BLaER1 treated with 17β-estradiol and CSF1 and Interleukin-3, amounts not matched to agents 10 nM and 100 nM (cell line): ENCODE measurements around the gene DRD5.

Experiments used
- H3K27ac ChIP-seq, 11 experiments: shearing (Covaris generic); formaldehyde crosslinking; 2 replicates each; pipeline ENCODE4 v1.8.1; 2022
- H3K27me3 ChIP-seq, 11 experiments: shearing (Covaris generic); formaldehyde crosslinking; 2 replicates each; pipeline ENCODE4 v1.8.1; 2022
- H3K36me3 ChIP-seq, 11 experiments: shearing (Covaris generic); formaldehyde crosslinking; 2 replicates each; pipeline ENCODE4 v1.8.1; 2022
- H3K4me1 ChIP-seq, 10 experiments: shearing (Covaris generic); formaldehyde crosslinking; 2 replicates each; pipeline ENCODE4 v1.8.1; 2022
- H3K4me2 ChIP-seq, 11 experiments: shearing (Covaris generic); formaldehyde crosslinking; 2 replicates each; pipeline ENCODE4 v1.8.1; 2022
- H3K4me3 ChIP-seq, 10 experiments: shearing (Covaris generic); formaldehyde crosslinking; 2 replicates each; pipeline ENCODE4 v1.8.1; 2022
- H3K9ac ChIP-seq, 11 experiments: shearing (Covaris generic); formaldehyde crosslinking; 2 replicates each; pipeline ENCODE4 v1.8.1; 2022
- H3K9me3 ChIP-seq, 11 experiments: shearing (Covaris generic); formaldehyde crosslinking; replicated peaks in 1 of 11; 2 replicates each; pipeline ENCODE4 v1.8.1; 2022
- H4K20me1 ChIP-seq, 11 experiments: shearing (Covaris generic); formaldehyde crosslinking; 2 replicates each; pipeline ENCODE4 v1.8.1; 2022
- Cebpa-rat ChIP-seq, 11 experiments: shearing (Covaris generic); IDR thresholded peaks; 2 replicates each; pipeline ENCODE4 v1.8.1; 2022

The DRD5 gene

GRCh38 chr4:9833421-9833820 is 52.0 kb downstream of the DRD5 start:
- H3K9ac ChIP-seq = no peak overlapping the region
- no peaks in the 10 kb centered on the region for H4K20me1 ChIP-seq
- no peak overlapping the region for H3K27ac ChIP-seq
- H3K36me3 ChIP-seq = peaks cover 0 to 65% (median 0%) of the 10 kb centered on the region in 11 experiments; a peak in 8 of 22 replicates
- H3K4me2 ChIP-seq = no peak overlapping the region
- H3K9me3 ChIP-seq = peaks cover 0 to 2% (median 0%) of the 10 kb centered on the region in 11 experiments; a peak in 2 of 22 replicates
- H3K4me1 ChIP-seq = no peaks in the 10 kb centered on the region
- no peak overlapping the region for H3K4me3 ChIP-seq
- no peak for TF ChIP-seq Cebpa-rat (IDR thresholded peaks at IDR 0.05)
- H3K27me3 ChIP-seq = no peaks in the 10 kb centered on the region
